HepG2 (cell line): ENCODE measurements around the gene SRXN1. TPM values are rescaled to one million over a fixed set of nuclear protein-coding genes. Genes with fewer than 3 reads are reported as not detected.

Experiments used
- FOXJ3 ChIP-seq: sonication (generic); formaldehyde crosslinking; IDR thresholded peaks from 2 replicates; pipeline ENCODE4 v1.4.0; 2020; ENCODE audit warnings: missing genetic modification reagents, mild to moderate bottlenecking, borderline replicate concordance
- HNRNPLL ChIP-seq: fragments of 200-400 bp; formaldehyde crosslinking; IDR thresholded peaks from 2 replicates; pipeline ENCODE4 v1.6.1; 2017; ENCODE audit warnings: mild to moderate bottlenecking, low read depth, low read length; ENCODE audit not compliant: poor library complexity, severe bottlenecking
- KLF11 ChIP-seq: IDR thresholded peaks from 2 replicates; pipeline ENCODE4 v1.6.1; 2016; ENCODE audit warnings: missing compliant biosample characterization
- MIER2 ChIP-seq: IDR thresholded peaks from 2 replicates; pipeline ENCODE4 v1.6.1; 2016; ENCODE audit warnings: missing biosample characterization, missing genetic modification reagents
- NCOA2 ChIP-seq: sonication (generic); formaldehyde crosslinking; IDR thresholded peaks from 2 replicates; pipeline ENCODE4 v1.8.0; 2022; ENCODE audit warnings: inconsistent platforms
- NFE2 ChIP-seq: sonication (generic); formaldehyde crosslinking; IDR thresholded peaks from 2 replicates; pipeline ENCODE4 v1.4.0; 2020; ENCODE audit warnings: missing genetic modification reagents
- NR2F1 ChIP-seq, 2 experiments: fragments of 450-650 bp in 1 of 2; formaldehyde crosslinking in 1 of 2; IDR thresholded peaks; 2 replicates each; pipeline versions ENCODE4 v1.5.0 to v1.6.1; 2016 to 2020; ENCODE audit warnings: mild to moderate bottlenecking in 1 of 2, missing compliant biosample characterization in 1 of 2, missing genetic modification reagents in 1 of 2, moderate library complexity in 1 of 2
- RXRB ChIP-seq: IDR thresholded peaks from 2 replicates; pipeline ENCODE4 v1.6.1; 2016; ENCODE audit warnings: borderline replicate concordance, missing genetic modification reagents, missing compliant biosample characterization
- THYN1 ChIP-seq: sonication (generic); formaldehyde crosslinking; IDR thresholded peaks from 2 replicates; pipeline ENCODE4 v1.8.1; 2023; ENCODE audit warnings: low read depth, mild to moderate bottlenecking, moderate library complexity, missing genetic modification reagents, borderline replicate concordance
- ZFP36L2 ChIP-seq: sonication (generic); formaldehyde crosslinking; IDR thresholded peaks from 2 replicates; pipeline ENCODE4 v1.4.0; 2020; ENCODE audit warnings: missing genetic modification reagents
- ZNF33A ChIP-seq: sonication (generic); formaldehyde crosslinking; IDR thresholded peaks from 2 replicates; pipeline ENCODE4 v1.5.1; 2020; ENCODE audit warnings: missing genetic modification reagents, mild to moderate bottlenecking, moderate library complexity, borderline replicate concordance
- ZNF44 ChIP-seq: sonication (generic); formaldehyde crosslinking; IDR thresholded peaks from 2 replicates; pipeline ENCODE4 v1.5.1; 2020; ENCODE audit warnings: mild to moderate bottlenecking, missing genetic modification reagents
- ZNF543 ChIP-seq: sonication (generic); formaldehyde crosslinking; IDR thresholded peaks from 2 replicates; pipeline ENCODE4 v1.4.0; 2020; ENCODE audit warnings: mild to moderate bottlenecking, missing genetic modification reagents
- ZNF891 ChIP-seq: sonication (generic); formaldehyde crosslinking; IDR thresholded peaks from 2 replicates; pipeline ENCODE4 v1.5.0; 2020; ENCODE audit warnings: mild to moderate bottlenecking, missing genetic modification reagents
- polyA plus RNA-seq, 8 experiments: library from polyadenylated mRNA; depleted of rRNA in 3 of 8; stranded (reverse) in 7 of 8; unstranded in 1 of 8; fragments of >200 nt; fragmentation: Illumina TruSeq in 4 of 8; extraction: Trizol in 4 of 8; gene quantifications; 2 replicates each; pipeline versions ENCODE4 v1.2.1 to v1.2.3, GENCODE V29; 2011 to 2016; ENCODE audit warnings: low read depth in 4 of 8, missing spikeins in 1 of 8, mixed read lengths in 1 of 8; ENCODE audit not compliant: insufficient read depth in 1 of 8
- total RNA-seq, 5 experiments: library from RNA; depleted of rRNA; stranded (reverse); fragments of >200 nt; fragmentation: Illumina TruSeq; extraction: Trizol; gene quantifications; 2 replicates each; pipeline ENCODE4 v1.2.3, GENCODE V29; 2016; ENCODE audit warnings: low read depth in 1 of 5
- TF ChIP-seq, protein P1 (sequence below): sonication (generic); formaldehyde crosslinking; IDR thresholded peaks from 2 replicates; pipeline ENCODE4 v1.4.0; 2020; ENCODE audit warnings: missing genetic modification reagents
- TF ChIP-seq, protein P2 (sequence below): sonication (generic); formaldehyde crosslinking; IDR thresholded peaks from 2 replicates; pipeline ENCODE4 v1.5.0; 2020; ENCODE audit warnings: missing genetic modification reagents
- TF ChIP-seq, protein P3 (sequence below): sonication (generic); formaldehyde crosslinking; IDR thresholded peaks from 2 replicates; pipeline ENCODE4 v1.4.0; 2020; ENCODE audit warnings: missing genetic modification reagents, borderline replicate concordance
- TF ChIP-seq, protein P4 (sequence below): sonication (generic); formaldehyde crosslinking; IDR thresholded peaks from 2 replicates; pipeline ENCODE4 v1.4.0; 2020; ENCODE audit warnings: mild to moderate bottlenecking, missing genetic modification reagents
- TF ChIP-seq, protein P5 (sequence below): sonication (generic); formaldehyde crosslinking; IDR thresholded peaks from 2 replicates; pipeline ENCODE4 v1.4.0; 2020; ENCODE audit warnings: missing genetic modification reagents
- TF ChIP-seq, protein P6 (sequence below): sonication (generic); formaldehyde crosslinking; IDR thresholded peaks from 2 replicates; pipeline ENCODE4 v1.4.0; 2020; ENCODE audit warnings: low read depth, mild to moderate bottlenecking, missing genetic modification reagents

Gene SRXN1
- total and polyA plus RNA-seq, 2 of the 13 experiments (the other 11 are each of a cell fraction or from before 2014, with no cell fraction given): 29.9 to 87.7 TPM

DNA sequence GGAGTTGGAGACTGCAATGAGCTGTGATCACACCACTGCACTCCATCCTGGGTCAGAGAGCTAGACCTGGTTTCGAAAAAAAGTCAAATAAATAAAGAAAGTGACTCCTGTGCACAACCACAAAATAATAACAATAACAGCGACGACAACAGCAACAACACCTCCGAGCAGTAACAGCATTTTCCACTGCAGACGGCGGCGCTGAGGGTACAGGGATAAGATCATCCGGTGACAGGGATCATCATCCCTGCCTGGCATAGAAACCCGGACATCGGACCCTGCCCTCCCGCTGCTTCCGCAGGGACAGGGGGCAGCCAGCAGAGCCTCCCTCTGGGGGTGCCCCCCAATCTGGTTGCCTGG, 11.5 kb downstream of the SRXN1 start (continued):
- TF ChIP-seq, protein P1, sequence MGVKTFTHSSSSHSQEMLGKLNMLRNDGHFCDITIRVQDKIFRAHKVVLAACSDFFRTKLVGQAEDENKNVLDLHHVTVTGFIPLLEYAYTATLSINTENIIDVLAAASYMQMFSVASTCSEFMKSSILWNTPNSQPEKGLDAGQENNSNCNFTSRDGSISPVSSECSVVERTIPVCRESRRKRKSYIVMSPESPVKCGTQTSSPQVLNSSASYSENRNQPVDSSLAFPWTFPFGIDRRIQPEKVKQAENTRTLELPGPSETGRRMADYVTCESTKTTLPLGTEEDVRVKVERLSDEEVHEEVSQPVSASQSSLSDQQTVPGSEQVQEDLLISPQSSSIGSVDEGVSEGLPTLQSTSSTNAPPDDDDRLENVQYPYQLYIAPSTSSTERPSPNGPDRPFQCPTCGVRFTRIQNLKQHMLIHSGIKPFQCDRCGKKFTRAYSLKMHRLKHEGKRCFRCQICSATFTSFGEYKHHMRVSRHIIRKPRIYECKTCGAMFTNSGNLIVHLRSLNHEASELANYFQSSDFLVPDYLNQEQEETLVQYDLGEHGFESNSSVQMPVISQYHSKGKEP (CRISPR knock-in tag): no peak
- TF ChIP-seq THYN1: no peak
- TF ChIP-seq MIER2: peak; percentile 31; the same call in 1 of the 2 replicates
- TF ChIP-seq FOXJ3 (CRISPR knock-in tag): no peak
- TF ChIP-seq, protein P2, sequence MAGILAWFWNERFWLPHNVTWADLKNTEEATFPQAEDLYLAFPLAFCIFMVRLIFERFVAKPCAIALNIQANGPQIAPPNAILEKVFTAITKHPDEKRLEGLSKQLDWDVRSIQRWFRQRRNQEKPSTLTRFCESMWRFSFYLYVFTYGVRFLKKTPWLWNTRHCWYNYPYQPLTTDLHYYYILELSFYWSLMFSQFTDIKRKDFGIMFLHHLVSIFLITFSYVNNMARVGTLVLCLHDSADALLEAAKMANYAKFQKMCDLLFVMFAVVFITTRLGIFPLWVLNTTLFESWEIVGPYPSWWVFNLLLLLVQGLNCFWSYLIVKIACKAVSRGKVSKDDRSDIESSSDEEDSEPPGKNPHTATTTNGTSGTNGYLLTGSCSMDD (CRISPR knock-in tag): no peak
- TF ChIP-seq ZNF891: no peak
- TF ChIP-seq, protein P3, sequence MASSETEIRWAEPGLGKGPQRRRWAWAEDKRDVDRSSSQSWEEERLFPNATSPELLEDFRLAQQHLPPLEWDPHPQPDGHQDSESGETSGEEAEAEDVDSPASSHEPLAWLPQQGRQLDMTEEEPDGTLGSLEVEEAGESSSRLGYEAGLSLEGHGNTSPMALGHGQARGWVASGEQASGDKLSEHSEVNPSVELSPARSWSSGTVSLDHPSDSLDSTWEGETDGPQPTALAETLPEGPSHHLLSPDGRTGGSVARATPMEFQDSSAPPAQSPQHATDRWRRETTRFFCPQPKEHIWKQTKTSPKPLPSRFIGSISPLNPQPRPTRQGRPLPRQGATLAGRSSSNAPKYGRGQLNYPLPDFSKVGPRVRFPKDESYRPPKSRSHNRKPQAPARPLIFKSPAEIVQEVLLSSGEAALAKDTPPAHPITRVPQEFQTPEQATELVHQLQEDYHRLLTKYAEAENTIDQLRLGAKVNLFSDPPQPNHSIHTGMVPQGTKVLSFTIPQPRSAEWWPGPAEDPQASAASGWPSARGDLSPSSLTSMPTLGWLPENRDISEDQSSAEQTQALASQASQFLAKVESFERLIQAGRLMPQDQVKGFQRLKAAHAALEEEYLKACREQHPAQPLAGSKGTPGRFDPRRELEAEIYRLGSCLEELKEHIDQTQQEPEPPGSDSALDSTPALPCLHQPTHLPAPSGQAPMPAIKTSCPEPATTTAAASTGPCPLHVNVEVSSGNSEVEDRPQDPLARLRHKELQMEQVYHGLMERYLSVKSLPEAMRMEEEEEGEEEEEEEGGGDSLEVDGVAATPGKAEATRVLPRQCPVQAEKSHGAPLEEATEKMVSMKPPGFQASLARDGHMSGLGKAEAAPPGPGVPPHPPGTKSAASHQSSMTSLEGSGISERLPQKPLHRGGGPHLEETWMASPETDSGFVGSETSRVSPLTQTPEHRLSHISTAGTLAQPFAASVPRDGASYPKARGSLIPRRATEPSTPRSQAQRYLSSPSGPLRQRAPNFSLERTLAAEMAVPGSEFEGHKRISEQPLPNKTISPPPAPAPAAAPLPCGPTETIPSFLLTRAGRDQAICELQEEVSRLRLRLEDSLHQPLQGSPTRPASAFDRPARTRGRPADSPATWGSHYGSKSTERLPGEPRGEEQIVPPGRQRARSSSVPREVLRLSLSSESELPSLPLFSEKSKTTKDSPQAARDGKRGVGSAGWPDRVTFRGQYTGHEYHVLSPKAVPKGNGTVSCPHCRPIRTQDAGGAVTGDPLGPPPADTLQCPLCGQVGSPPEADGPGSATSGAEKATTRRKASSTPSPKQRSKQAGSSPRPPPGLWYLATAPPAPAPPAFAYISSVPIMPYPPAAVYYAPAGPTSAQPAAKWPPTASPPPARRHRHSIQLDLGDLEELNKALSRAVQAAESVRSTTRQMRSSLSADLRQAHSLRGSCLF: no peak
- TF ChIP-seq ZNF33A (CRISPR knock-in tag): no peak
- TF ChIP-seq NFE2 (CRISPR knock-in tag): no peak
- TF ChIP-seq, protein P4, sequence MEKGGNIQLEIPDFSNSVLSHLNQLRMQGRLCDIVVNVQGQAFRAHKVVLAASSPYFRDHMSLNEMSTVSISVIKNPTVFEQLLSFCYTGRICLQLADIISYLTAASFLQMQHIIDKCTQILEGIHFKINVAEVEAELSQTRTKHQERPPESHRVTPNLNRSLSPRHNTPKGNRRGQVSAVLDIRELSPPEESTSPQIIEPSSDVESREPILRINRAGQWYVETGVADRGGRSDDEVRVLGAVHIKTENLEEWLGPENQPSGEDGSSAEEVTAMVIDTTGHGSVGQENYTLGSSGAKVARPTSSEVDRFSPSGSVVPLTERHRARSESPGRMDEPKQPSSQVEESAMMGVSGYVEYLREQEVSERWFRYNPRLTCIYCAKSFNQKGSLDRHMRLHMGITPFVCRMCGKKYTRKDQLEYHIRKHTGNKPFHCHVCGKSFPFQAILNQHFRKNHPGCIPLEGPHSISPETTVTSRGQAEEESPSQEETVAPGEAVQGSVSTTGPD: no peak
- no peak for TF ChIP-seq ZNF44
- TF ChIP-seq ZFP36L2 (CRISPR knock-in tag): no peak
- TF ChIP-seq NR2F1 (CRISPR knock-in tag; IDR thresholded peaks at IDR 0.05): peak in 1 of 2 experiments; percentile 38; a peak in 1 of 4 replicates
- peak; percentile 74 for TF ChIP-seq HNRNPLL
- TF ChIP-seq RXRB: peak; percentile 79
- TF ChIP-seq, protein P5, sequence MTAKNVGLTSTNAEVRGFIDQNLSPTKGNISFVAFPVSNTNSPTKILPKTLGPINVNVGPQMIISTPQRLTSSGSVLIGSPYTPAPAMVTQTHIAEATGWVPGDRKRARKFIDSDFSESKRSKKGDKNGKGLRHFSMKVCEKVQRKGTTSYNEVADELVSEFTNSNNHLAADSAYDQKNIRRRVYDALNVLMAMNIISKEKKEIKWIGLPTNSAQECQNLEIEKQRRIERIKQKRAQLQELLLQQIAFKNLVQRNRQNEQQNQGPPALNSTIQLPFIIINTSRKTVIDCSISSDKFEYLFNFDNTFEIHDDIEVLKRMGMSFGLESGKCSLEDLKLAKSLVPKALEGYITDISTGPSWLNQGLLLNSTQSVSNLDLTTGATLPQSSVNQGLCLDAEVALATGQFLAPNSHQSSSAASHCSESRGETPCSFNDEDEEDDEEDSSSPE (CRISPR knock-in tag): no peak
- no peak for TF ChIP-seq KLF11 (CRISPR knock-in tag)
- TF ChIP-seq NCOA2 (CRISPR knock-in tag): no peak
- TF ChIP-seq, protein P6, sequence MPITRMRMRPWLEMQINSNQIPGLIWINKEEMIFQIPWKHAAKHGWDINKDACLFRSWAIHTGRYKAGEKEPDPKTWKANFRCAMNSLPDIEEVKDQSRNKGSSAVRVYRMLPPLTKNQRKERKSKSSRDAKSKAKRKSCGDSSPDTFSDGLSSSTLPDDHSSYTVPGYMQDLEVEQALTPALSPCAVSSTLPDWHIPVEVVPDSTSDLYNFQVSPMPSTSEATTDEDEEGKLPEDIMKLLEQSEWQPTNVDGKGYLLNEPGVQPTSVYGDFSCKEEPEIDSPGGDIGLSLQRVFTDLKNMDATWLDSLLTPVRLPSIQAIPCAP (CRISPR knock-in tag): no peak
- 0 out of 2 replicates have a peak, but pooled peaks have one; percentile 10 for TF ChIP-seq ZNF543
